Upper lobe of left lung (tissue), 4 donors: ENCODE results near the gene CCDC158.

Experiments used
- EP300 ChIP-seq, 4 donors: sonication (generic); formaldehyde crosslinking; IDR thresholded peaks; one replicate each; pipeline ENCODE4 v1.5.1; 2017; ENCODE audit warnings: antibody characterized with exemption in 4 of 4, control low read depth in 2 of 4
- POLR2A ChIP-seq, 4 donors: fragments of 450-650 bp; IDR thresholded peaks; one replicate each; pipeline ENCODE4 v1.5.1; 2016 to 2017; ENCODE audit warnings: antibody characterized with exemption in 4 of 4, mild to moderate bottlenecking in 2 of 4
- TF ChIP-seq, protein P1 (sequence below), 6 experiments: fragments of 450-650 bp in 4 of 6; fragments of 200-600 bp in 2 of 6; sonication (generic) in 2 of 6; IDR thresholded peaks; one replicate each; pipeline ENCODE4 v1.5.1; 2016 to 2019; ENCODE audit warnings: antibody characterized with exemption in 6 of 6

DNA sequence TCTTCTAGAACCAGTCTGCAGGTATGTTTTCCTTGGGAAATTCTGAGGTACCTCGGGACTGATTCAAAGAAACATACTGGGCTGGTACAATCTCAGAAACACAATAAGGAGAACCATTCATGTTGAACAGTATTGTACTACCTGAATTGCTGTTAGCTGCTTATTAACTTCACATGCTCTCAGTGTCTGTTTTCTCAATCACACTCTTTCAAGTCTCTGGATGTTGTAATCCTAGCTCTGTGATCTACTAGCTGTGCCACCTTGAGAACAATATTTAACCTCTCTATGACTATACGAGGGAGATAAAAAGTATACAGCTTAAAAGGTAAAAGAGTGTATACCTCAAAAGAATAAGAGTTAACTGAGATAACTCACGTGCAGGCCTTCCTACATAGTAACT, 10.3 kb downstream of the CCDC158 start:
- TF ChIP-seq, protein P1, sequence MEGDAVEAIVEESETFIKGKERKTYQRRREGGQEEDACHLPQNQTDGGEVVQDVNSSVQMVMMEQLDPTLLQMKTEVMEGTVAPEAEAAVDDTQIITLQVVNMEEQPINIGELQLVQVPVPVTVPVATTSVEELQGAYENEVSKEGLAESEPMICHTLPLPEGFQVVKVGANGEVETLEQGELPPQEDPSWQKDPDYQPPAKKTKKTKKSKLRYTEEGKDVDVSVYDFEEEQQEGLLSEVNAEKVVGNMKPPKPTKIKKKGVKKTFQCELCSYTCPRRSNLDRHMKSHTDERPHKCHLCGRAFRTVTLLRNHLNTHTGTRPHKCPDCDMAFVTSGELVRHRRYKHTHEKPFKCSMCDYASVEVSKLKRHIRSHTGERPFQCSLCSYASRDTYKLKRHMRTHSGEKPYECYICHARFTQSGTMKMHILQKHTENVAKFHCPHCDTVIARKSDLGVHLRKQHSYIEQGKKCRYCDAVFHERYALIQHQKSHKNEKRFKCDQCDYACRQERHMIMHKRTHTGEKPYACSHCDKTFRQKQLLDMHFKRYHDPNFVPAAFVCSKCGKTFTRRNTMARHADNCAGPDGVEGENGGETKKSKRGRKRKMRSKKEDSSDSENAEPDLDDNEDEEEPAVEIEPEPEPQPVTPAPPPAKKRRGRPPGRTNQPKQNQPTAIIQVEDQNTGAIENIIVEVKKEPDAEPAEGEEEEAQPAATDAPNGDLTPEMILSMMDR (IDR thresholded peaks at IDR 0.05) = no peak
- no peak for TF ChIP-seq EP300 (IDR thresholded peaks at IDR 0.05)
- TF ChIP-seq POLR2A (IDR thresholded peaks at IDR 0.05) = no peak
